GM21528 (cell line): Measurements from ENCODE around the gene VSIG10L2.

ENCODE experiments used
- ATAC-seq: cut with Tn5 transposase; IDR thresholded peaks from one replicate; pipeline ENCODE4 v1.9.1; 2021; ENCODE audit warnings: mild to moderate bottlenecking, moderate library complexity; ENCODE audit not compliant: unreplicated experiment, low FRiP score

The VSIG10L2 gene

GRCh38 chr11:125926682-125927081 is 19.2 kb upstream of the VSIG10L2 start:
- no peak for ATAC-seq

GRCh38 chr11:125929445-125930075 is 16.3 kb upstream of the VSIG10L2 start:
- no peak for ATAC-seq

- ATAC-seq: no peak
These were observed 15.8 kb upstream of the VSIG10L2 start for GRCh38 chr11:125930076-125930450.

GRCh38 chr11:125931116-125931515 is 14.7 kb upstream of the VSIG10L2 start:
- no peak for ATAC-seq

- no peak for ATAC-seq
These were observed 14.2 kb upstream of the VSIG10L2 start for GRCh38 chr11:125931668-125932067.

- ATAC-seq: no peak
These were observed 13.5 kb upstream of the VSIG10L2 start for GRCh38 chr11:125932301-125932700.

- no peak for ATAC-seq
These were observed 12.6 kb upstream of the VSIG10L2 start for GRCh38 chr11:125933030-125933813.

- ATAC-seq: no peak
These were observed 11.4 kb upstream of the VSIG10L2 start for GRCh38 chr11:125934473-125934872.

GRCh38 chr11:125935056-125935455 is 10.8 kb upstream of the VSIG10L2 start:
- no peak for ATAC-seq

GRCh38 chr11:125935618-125936199 is 10.1 kb upstream of the VSIG10L2 start:
- ATAC-seq: no peak

GRCh38 chr11:125938418-125938817 is 7.4 kb upstream of the VSIG10L2 start:
- no peak for ATAC-seq

GRCh38 chr11:125939081-125939521 is 6.7 kb upstream of the VSIG10L2 start:
- no peak for ATAC-seq

- ATAC-seq: no peak
These were observed 5.7 kb upstream of the VSIG10L2 start for GRCh38 chr11:125940145-125940544.

GRCh38 chr11:125941267-125941618 is 4.6 kb upstream of the VSIG10L2 start:
- ATAC-seq: no peak

GRCh38 chr11:125941619-125942611 is 3.9 kb upstream of the VSIG10L2 start:
- no peak for ATAC-seq

GRCh38 chr11:125942771-125943428 is 2.9 kb upstream of the VSIG10L2 start:
- no peak for ATAC-seq

GRCh38 chr11:125943661-125944349 is 2.0 kb upstream of the VSIG10L2 start:
- ATAC-seq: no peak

GRCh38 chr11:125944350-125945010 is 1.4 kb upstream of the VSIG10L2 start:
- ATAC-seq: no peak
